ENCODE measurements around the gene CCDC187. TPM values are rescaled to one million over a fixed set of nuclear protein-coding genes. Genes with fewer than 3 reads are reported as not detected.
"Not testable (repeated sequence)": the region's sequence is repeated elsewhere in the genome, so short reads cannot be mapped to it uniquely, and the experiment has no call there.

Gene CCDC187
- polyA plus RNA-seq, 3 donors from 2014 or later, result not detected

GRCh38 chr9:136241542-136241941 is 62.4 kb downstream of the CCDC187 start:
- H3K36me3 Mint-ChIP-seq, result no peaks in the 10 kb centered on the region

GRCh38 chr9:136240941-136241340 is 63.0 kb downstream of the CCDC187 start:
- Mint-ChIP-seq H3K9me3 (no peaks in the 10 kb centered on the region), H3K27ac (peak overlapping the region in 1 of 6 donors; percentile 7), H3K4me3 (no peak overlapping the region), H3K36me3 (no peaks in the 10 kb centered on the region), H3K27me3 (ENCODE audit: low read depth in 3 of 3) (peaks cover 2 to 3% (median 2%) of the 10 kb centered on the region in 3 donors), H3K4me1 (peaks cover 40% of the 10 kb centered on the region in 2 donors)
- no peak for DNase-seq

More at GRCh38 chr9:136241542-136241941, 62.4 kb downstream of the CCDC187 start:
- Mint-ChIP-seq H3K9me3 (no peaks in the 10 kb centered on the region), H3K4me3 (no peak overlapping the region), H3K4me1 (peaks cover 40 to 43% of the 10 kb centered on the region in 2 donors), H3K27me3 (ENCODE audit: low read depth in 3 of 3) (peaks cover 2 to 3% (median 2%) of the 10 kb centered on the region in 3 donors), H3K27ac (peak overlapping the region in 1 of 6 donors; percentile 7)
- DNase-seq, result no peak

GRCh38 chr9:136239983-136240330 is 63.9 kb downstream of the CCDC187 start:
- H3K4me3 Mint-ChIP-seq, result no peak overlapping the region
- no peak for DNase-seq
- peaks cover 2 to 4% (median 2%) of the 10 kb centered on the region in 3 donors for H3K27me3 Mint-ChIP-seq (ENCODE audit: low read depth in 3 of 3)
- H3K9me3 Mint-ChIP-seq, result no peaks in the 10 kb centered on the region
- no peak overlapping the region for H3K27ac Mint-ChIP-seq
- peaks cover 0 to 5% (median 3%) of the 10 kb centered on the region in 3 donors for H3K36me3 Mint-ChIP-seq
- peaks cover 38 to 39% of the 10 kb centered on the region in 2 donors for H3K4me1 Mint-ChIP-seq

GRCh38 chr9:136239135-136239982 is 64.5 kb downstream of the CCDC187 start:
- Mint-ChIP-seq H3K4me1 (peaks cover 32 to 33% of the 10 kb centered on the region in 2 donors), H3K27me3 (ENCODE audit: low read depth in 3 of 3) (peaks cover 0 to 2% (median 0%) of the 10 kb centered on the region in 3 donors), H3K36me3 (peaks cover 0 to 6% (median 3%) of the 10 kb centered on the region in 3 donors), H3K27ac (no peak overlapping the region), H3K4me3 (no peak overlapping the region), H3K9me3 (no peaks in the 10 kb centered on the region)
- no peak for DNase-seq

- H3K4me1 Mint-ChIP-seq, result peaks cover 30 to 32% of the 10 kb centered on the region in 2 donors
- H3K4me3 Mint-ChIP-seq, result no peak overlapping the region
- H3K36me3 Mint-ChIP-seq, result peaks cover 0 to 6% (median 3%) of the 10 kb centered on the region in 3 donors
- no peak for DNase-seq
- H3K27me3 Mint-ChIP-seq (ENCODE audit: low read depth in 3 of 3), result peaks cover 0 to 2% (median 0%) of the 10 kb centered on the region in 3 donors
- no peaks in the 10 kb centered on the region for H3K9me3 Mint-ChIP-seq
- H3K27ac Mint-ChIP-seq, result no peak overlapping the region
Measured at GRCh38 chr9:136238342-136238732, 65.6 kb downstream of the CCDC187 start.

- no peak overlapping the region for H3K27ac Mint-ChIP-seq
- peaks cover 26 to 29% of the 10 kb centered on the region in 2 donors for H3K4me1 Mint-ChIP-seq
- peaks cover 0 to 6% (median 3%) of the 10 kb centered on the region in 3 donors for H3K36me3 Mint-ChIP-seq
- H3K27me3 Mint-ChIP-seq (ENCODE audit: low read depth in 3 of 3), result peaks cover 0 to 2% (median 0%) of the 10 kb centered on the region in 3 donors
- no peaks in the 10 kb centered on the region for H3K9me3 Mint-ChIP-seq
- H3K4me3 Mint-ChIP-seq, result no peak overlapping the region
- DNase-seq, result no peak
Measured at GRCh38 chr9:136237486-136238341, 66.2 kb downstream of the CCDC187 start.

- peaks cover 21 to 22% of the 10 kb centered on the region in 2 donors for H3K4me1 Mint-ChIP-seq
- not testable (repeated sequence) for H3K9me3 Mint-ChIP-seq; H3K36me3 Mint-ChIP-seq; H3K27ac Mint-ChIP-seq; H3K4me3 Mint-ChIP-seq; DNase-seq; H3K27me3 Mint-ChIP-seq (ENCODE audit: low read depth in 3 of 3)
Measured at GRCh38 chr9:136236471-136237410, 67.2 kb downstream of the CCDC187 start.

- H3K27me3 Mint-ChIP-seq (ENCODE audit: low read depth in 3 of 3), result peaks cover 0 to 2% (median 0%) of the 10 kb centered on the region in 3 donors
- peaks cover 14 to 19% of the 10 kb centered on the region in 2 donors for H3K4me1 Mint-ChIP-seq
- H3K27ac Mint-ChIP-seq, result no peak overlapping the region
- H3K36me3 Mint-ChIP-seq, result peaks cover 0 to 6% (median 3%) of the 10 kb centered on the region in 3 donors
- DNase-seq, result no peak
- no peak overlapping the region for H3K4me3 Mint-ChIP-seq
- H3K9me3 Mint-ChIP-seq, result no peaks in the 10 kb centered on the region
Measured at GRCh38 chr9:136235709-136236455, 68.0 kb downstream of the CCDC187 start.

GRCh38 chr9:136235171-136235570 is 68.7 kb downstream of the CCDC187 start:
- Mint-ChIP-seq H3K27me3 (ENCODE audit: low read depth in 3 of 3) (peaks cover 0 to 2% (median 0%) of the 10 kb centered on the region in 3 donors), H3K9me3 (no peaks in the 10 kb centered on the region), H3K36me3 (peaks cover 0 to 6% (median 3%) of the 10 kb centered on the region in 3 donors), H3K27ac (no peak overlapping the region), H3K4me1 (peaks cover 14 to 19% of the 10 kb centered on the region in 2 donors), H3K4me3 (no peak overlapping the region)
- no peak for DNase-seq

- DNase-seq, result no peak
- Mint-ChIP-seq H3K36me3 (peaks cover 0 to 6% (median 3%) of the 10 kb centered on the region in 3 donors), H3K4me3 (no peak overlapping the region), H3K27me3 (ENCODE audit: low read depth in 3 of 3) (peaks cover 0 to 5% (median 0%) of the 10 kb centered on the region in 3 donors), H3K27ac (peak overlapping the region in 1 of 6 donors; percentile 40), H3K4me1 (peaks cover 14 to 19% of the 10 kb centered on the region in 2 donors), H3K9me3 (no peaks in the 10 kb centered on the region)
Measured at GRCh38 chr9:136234597-136234996, 69.3 kb downstream of the CCDC187 start.

GRCh38 chr9:136233868-136234267 is 70.0 kb downstream of the CCDC187 start:
- Mint-ChIP-seq H3K4me1 (peaks cover 13 to 14% of the 10 kb centered on the region in 2 donors), H3K27me3 (ENCODE audit: low read depth in 3 of 3) (peaks cover 0 to 5% (median 0%) of the 10 kb centered on the region in 3 donors), H3K27ac (peak overlapping the region in 1 of 6 donors; percentile 14), H3K36me3 (peaks cover 0 to 6% (median 3%) of the 10 kb centered on the region in 3 donors), H3K9me3 (no peaks in the 10 kb centered on the region), H3K4me3 (no peak overlapping the region)
- no peak for DNase-seq

- Mint-ChIP-seq H3K9me3 (no peaks in the 10 kb centered on the region), H3K27ac (peak overlapping the region in 3 of 6 donors; percentile 14 to 71 (median 32)), H3K4me1 (peaks cover 15 to 19% of the 10 kb centered on the region in 2 donors), H3K4me3 (no peak overlapping the region), H3K36me3 (peaks cover 0 to 6% (median 3%) of the 10 kb centered on the region in 3 donors), H3K27me3 (ENCODE audit: low read depth in 3 of 3) (peaks cover 0 to 5% (median 0%) of the 10 kb centered on the region in 3 donors)
- DNase-seq, result no peak
Measured at GRCh38 chr9:136233411-136233810, 70.5 kb downstream of the CCDC187 start.
